Posterior cingulate gyrus (tissue), 11 donors: ENCODE results near the gene ANP32E.
A peak's percentile ranks its signal among the peaks of the same experiment; 100 is the strongest.

Experiments used
- DNase-seq, 10 donors: peaks; one replicate each; pipeline versions ENCODE4 v3.0.0 to v3.0.0-alpha.2; 2020 to 2021; ENCODE audit warnings: mixed read lengths in 3 of 10
- intact Hi-C: fragments of 100-400 bp; cut with DNase I; formaldehyde crosslinking; loops from one replicate; pipeline ENCODE4 v1.15.1; 2023

ANP32E gene

GRCh38 chr1:150179867-150180266, 56.0 kb downstream of the ANP32E start:
- intact Hi-C loops = no loop called here
- DNase-seq = no peak

GRCh38 chr1:150178548-150178947, 57.4 kb downstream of the ANP32E start:
- intact Hi-C loops = no loop called here
- no peak for DNase-seq

GRCh38 chr1:150176593-150176992, 59.3 kb downstream of the ANP32E start:
- intact Hi-C loops = no loop called here
- no peak for DNase-seq

GRCh38 chr1:150173141-150173585, 62.7 kb downstream of the ANP32E start:
- no peak for DNase-seq
- intact Hi-C loops = no loop called here

- intact Hi-C loops = no loop called here
- no peak for DNase-seq
Observed at GRCh38 chr1:150171801-150172200, 64.1 kb downstream of the ANP32E start.

- intact Hi-C loops = loop anchor here (5.0 to 10.0 kb wide), 2 partner anchors 97 to 204 kb away; no protein-coding TSS in a partner anchor
- DNase-seq = peak in 7 of 10 donors; percentile 36 to 91 (median 58)
Observed at GRCh38 chr1:150168960-150169601, 66.8 kb downstream of the ANP32E start.
